K562 (cell line): ENCODE results near the gene NEU3. TPM values are rescaled to one million over a fixed set of nuclear protein-coding genes. Genes with fewer than 3 reads are reported as not detected.

Experiments
- ARID1B ChIP-seq: fragments of 450-650 bp; IDR thresholded peaks from 2 replicates; pipeline ENCODE4 v1.6.1; 2016; ENCODE audit warnings: antibody characterized with exemption, mild to moderate bottlenecking, inconsistent platforms
- BDP1 ChIP-seq: IDR thresholded peaks from 3 replicates; pipeline ENCODE4 v1.6.1; 2011; ENCODE audit not compliant: insufficient read length, insufficient read depth
- CBFA2T3 ChIP-seq: fragments of 450-650 bp; IDR thresholded peaks from 2 replicates; pipeline ENCODE4 v1.6.1; 2017
- CREB3L1 ChIP-seq: fragments of 450-650 bp; IDR thresholded peaks from 2 replicates; pipeline ENCODE4 v1.6.1; 2014; ENCODE audit warnings: low read depth, mild to moderate bottlenecking, moderate library complexity, borderline replicate concordance
- DMBX1 ChIP-seq: fragments of 250-450 bp; sonication (Bioruptor Pico); IDR thresholded peaks from 2 replicates; pipeline ENCODE4 v1.8.0; 2022; ENCODE audit warnings: inconsistent platforms, mild to moderate bottlenecking, moderate library complexity, borderline replicate concordance
- DPF2 ChIP-seq: fragments of 450-650 bp; IDR thresholded peaks from 2 replicates; pipeline ENCODE4 v1.6.1; 2016
- ESRRA ChIP-seq: fragments of 450-650 bp; IDR thresholded peaks from 2 replicates; pipeline ENCODE4 v1.6.1; 2014; ENCODE audit warnings: low read depth, mild to moderate bottlenecking, moderate library complexity, borderline replicate concordance
- KAT7 ChIP-seq: sonication (generic); formaldehyde crosslinking; IDR thresholded peaks from 2 replicates; pipeline ENCODE4 v1.8.0; 2022; ENCODE audit warnings: missing genetic modification reagents, mild to moderate bottlenecking, borderline replicate concordance
- KLF16 ChIP-seq: IDR thresholded peaks from 2 replicates; pipeline ENCODE4 v1.6.1; 2016; ENCODE audit warnings: antibody characterized with exemption
- LARP7 ChIP-seq: fragments of 450-650 bp; IDR thresholded peaks from 2 replicates; pipeline ENCODE4 v1.6.1; 2016
- LCOR ChIP-seq: sonication (generic); formaldehyde crosslinking; IDR thresholded peaks from 2 replicates; pipeline ENCODE4 v1.8.0; 2022; ENCODE audit warnings: mild to moderate bottlenecking, missing genetic modification reagents
- MAFK ChIP-seq: IDR thresholded peaks from 2 replicates; pipeline ENCODE4 v1.6.1; 2011; ENCODE audit warnings: low read length, improper control_type of control experiment
- MCM5 ChIP-seq: fragments of 450-650 bp; IDR thresholded peaks from 2 replicates; pipeline ENCODE4 v1.6.1; 2016; ENCODE audit warnings: low read depth
- MEF2D ChIP-seq: conservative IDR thresholded peaks from 2 replicates; pipeline ENCODE4 v1.6.1; 2016; ENCODE audit warnings: low read depth, missing genetic modification characterization, missing compliant biosample characterization
- MEIS2 ChIP-seq: fragments of 450-650 bp; IDR thresholded peaks from 2 replicates; pipeline ENCODE4 v1.6.1; 2014; ENCODE audit warnings: mild to moderate bottlenecking; ENCODE audit not compliant: partially characterized antibody
- MNT ChIP-seq, 2 experiments: fragments of 450-650 bp; conservative IDR thresholded peaks; 2 replicates each; pipeline ENCODE4 v1.6.1; 2017; ENCODE audit warnings: mild to moderate bottlenecking in 2 of 2, moderate library complexity in 2 of 2
- PML ChIP-seq: IDR thresholded peaks from 2 replicates; pipeline ENCODE4 v1.6.1; 2012; ENCODE audit warnings: low read length, inconsistent platforms
- SMAD2 ChIP-seq: fragments of 150-350 bp; IDR thresholded peaks from 2 replicates; pipeline ENCODE4 v1.6.1; 2014; ENCODE audit warnings: low read depth, mild to moderate bottlenecking, low read length
- STAT5B ChIP-seq: fragments of 250-450 bp; sonication (Bioruptor Pico); IDR thresholded peaks from 2 replicates; pipeline ENCODE4 v1.8.0; 2021; ENCODE audit warnings: mild to moderate bottlenecking, inconsistent platforms
- SUPT5H ChIP-seq: fragments of 450-650 bp; IDR thresholded peaks from 2 replicates; pipeline ENCODE4 v1.6.1; 2016
- TAF7 ChIP-seq: fragments of 450-650 bp; IDR thresholded peaks from 2 replicates; pipeline ENCODE4 v1.6.1; 2016; ENCODE audit warnings: missing genetic modification characterization, missing compliant biosample characterization
- TEAD2 ChIP-seq: fragments of 450-650 bp; IDR thresholded peaks from 2 replicates; pipeline ENCODE4 v1.6.1; 2016; ENCODE audit warnings: missing genetic modification characterization, control low read depth, missing compliant biosample characterization
- U2AF1 ChIP-seq: fragments of 200-400 bp; formaldehyde crosslinking; optimal IDR thresholded peaks from 2 replicates; pipeline ENCODE3; 2017; ENCODE audit warnings: mild to moderate bottlenecking, low read depth, low read length, moderate library complexity
- U2AF2 ChIP-seq: fragments of 200-400 bp; formaldehyde crosslinking; optimal IDR thresholded peaks from 2 replicates; pipeline ENCODE3; 2017; ENCODE audit warnings: low read depth, mild to moderate bottlenecking, low read length
- XRCC5 ChIP-seq: fragments of 200-400 bp; formaldehyde crosslinking; IDR thresholded peaks from 2 replicates; pipeline ENCODE4 v1.6.1; 2017; ENCODE audit warnings: low read depth, mild to moderate bottlenecking, low read length
- YY1 ChIP-seq, 3 experiments: IDR thresholded peaks; 2 replicates each; pipeline ENCODE4 v1.6.1; 2011; ENCODE audit warnings: low read length in 2 of 3, mild to moderate bottlenecking in 2 of 3, moderate library complexity in 2 of 3, borderline replicate concordance in 1 of 3, control low read depth in 1 of 3, low read depth in 1 of 3; ENCODE audit not compliant: insufficient read depth in 3 of 3, insufficient replicate concordance in 2 of 3, control insufficient read depth in 1 of 3, insufficient read length in 1 of 3; ENCODE audit errors: extremely low read depth in 1 of 3
- ZBTB33 ChIP-seq: sonication (generic); formaldehyde crosslinking; IDR thresholded peaks from 2 replicates; pipeline ENCODE4 v1.8.1; 2023; ENCODE audit warnings: mild to moderate bottlenecking, missing genetic modification reagents
- ZNF282 ChIP-seq: sonication (generic); formaldehyde crosslinking; IDR thresholded peaks from 2 replicates; pipeline ENCODE4 v1.8.1; 2023; ENCODE audit warnings: missing genetic modification reagents
- ZNF354B ChIP-seq: fragments of 250-450 bp; sonication (Bioruptor Pico); IDR thresholded peaks from 2 replicates; pipeline ENCODE4 v1.4.0; 2020
- polyA plus RNA-seq, 8 experiments: library from polyadenylated mRNA; depleted of rRNA in 4 of 8; stranded (reverse) in 5 of 8; unstranded in 3 of 8; fragments of >200 nt; fragmentation: Nextera tagmentation in 2 of 8; fragmentation: Illumina TruSeq in 1 of 8; extraction: Ambion mirVana in 2 of 8; extraction: Trizol in 1 of 8; gene quantifications; 2 replicates each; pipeline versions ENCODE4 v1.2.1 to v1.2.3, GENCODE V29; 2011 to 2014; ENCODE audit warnings: inconsistent platforms in 1 of 8, missing spikeins in 1 of 8
- total RNA-seq, 7 experiments: library from RNA; depleted of rRNA in 6 of 7; stranded (reverse); fragments of >200 nt in 6 of 7; fragmentation: Illumina TruSeq in 2 of 7; extraction: Trizol in 2 of 7; gene quantifications; 2 replicates each; pipeline versions ENCODE4 v1.2.1 to v1.2.3, GENCODE V29; 2011 to 2021; ENCODE audit warnings: low replicate concordance in 1 of 7

NEU3 gene
- total and polyA plus RNA-seq, 9 of the 15 experiments (the other 6 are each of a cell fraction or from before 2014, with no cell fraction given) = 6.2 to 41.3 (median 31.1) TPM

GRCh38 chr11:75024764-75025211, 36.1 kb downstream of the NEU3 start (continued):
- no peak for TF ChIP-seq MNT (conservative IDR thresholded peaks at IDR 0.05)
- TF ChIP-seq STAT5B = no peak
- no peak for TF ChIP-seq XRCC5
- TF ChIP-seq DPF2 = no peak
- TF ChIP-seq KLF16 = no peak
- TF ChIP-seq LARP7 = no peak
- TF ChIP-seq SUPT5H = no peak
- TF ChIP-seq YY1 (IDR thresholded peaks at IDR 0.05; ENCODE audit: borderline replicate concordance in 1 of 3, control insufficient read depth in 1 of 3, extremely low read depth in 1 of 3, insufficient read depth in 3 of 3, insufficient read length in 1 of 3, insufficient replicate concordance in 2 of 3, low read depth in 1 of 3, low read length in 2 of 3) = no peak
- peak; percentile 52; the same call in 1 of the 2 replicates for TF ChIP-seq ESRRA
- TF ChIP-seq KAT7 (CRISPR knock-in tag) = no peak
- TF ChIP-seq MAFK = no peak
- no peak for TF ChIP-seq ZNF354B (CRISPR knock-in tag)
- TF ChIP-seq ZBTB33 (CRISPR knock-in tag) = no peak
- no peak for TF ChIP-seq TAF7 (tag)
- TF ChIP-seq U2AF2 = no peak
- no peak for TF ChIP-seq LCOR (CRISPR knock-in tag)
- TF ChIP-seq CBFA2T3 = peak; percentile 60
- 0 out of 2 replicates have a peak, but pooled peaks have one; percentile 8 for TF ChIP-seq ARID1B
- TF ChIP-seq MCM5 = no peak
- TF ChIP-seq U2AF1 = no peak
- TF ChIP-seq TEAD2 (tag) = no peak
- no peak for TF ChIP-seq BDP1
- TF ChIP-seq ZNF282 (CRISPR knock-in tag) = no peak
- no peak for TF ChIP-seq MEF2D
- no peak for TF ChIP-seq SMAD2
- no peak; the same call in 1 of the 2 replicates for TF ChIP-seq DMBX1
- TF ChIP-seq CREB3L1 = no peak
- no peak for TF ChIP-seq PML
- TF ChIP-seq MEIS2 = peak; percentile 62
